ENCODE measurements around the gene RPL37A.

RPL37A gene

DNA sequence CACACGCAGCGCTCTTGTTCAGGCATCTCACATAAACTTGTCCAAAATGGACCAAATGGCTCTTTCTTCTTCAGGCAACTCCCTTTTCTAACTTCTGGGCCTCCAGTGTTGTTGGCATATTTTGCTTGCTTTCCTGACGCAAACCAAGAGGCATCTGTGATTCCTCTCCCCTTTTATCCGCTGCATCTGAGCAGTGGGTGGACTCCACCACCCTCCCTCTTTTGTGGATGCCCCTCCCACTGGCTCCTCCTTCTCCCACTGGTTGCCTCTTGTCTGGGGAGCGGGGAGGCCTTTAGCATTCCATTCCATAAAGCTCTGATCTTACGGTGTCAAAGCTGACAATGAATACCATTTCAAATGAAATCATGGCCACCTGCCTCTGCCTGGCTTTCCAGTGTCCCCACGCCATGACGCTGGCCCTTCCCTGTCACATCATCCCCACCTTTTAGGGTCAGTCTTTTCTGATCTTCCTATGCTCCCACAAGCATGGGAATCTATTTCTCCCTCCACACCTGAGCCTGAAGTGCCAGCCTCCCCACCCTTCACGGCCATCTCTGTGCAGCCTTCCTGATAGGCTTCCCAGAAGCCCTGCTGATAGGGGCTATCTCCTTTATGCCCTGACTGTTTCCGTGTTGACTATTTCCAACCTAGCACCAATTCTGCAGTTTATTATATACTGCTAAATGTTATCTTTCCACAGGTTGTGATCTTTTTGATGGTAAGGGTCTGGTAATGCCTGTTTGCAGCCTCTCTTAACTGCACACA, 51.5 kb downstream of the RPL37A start:
- no peak for DNase-seq

DNA sequence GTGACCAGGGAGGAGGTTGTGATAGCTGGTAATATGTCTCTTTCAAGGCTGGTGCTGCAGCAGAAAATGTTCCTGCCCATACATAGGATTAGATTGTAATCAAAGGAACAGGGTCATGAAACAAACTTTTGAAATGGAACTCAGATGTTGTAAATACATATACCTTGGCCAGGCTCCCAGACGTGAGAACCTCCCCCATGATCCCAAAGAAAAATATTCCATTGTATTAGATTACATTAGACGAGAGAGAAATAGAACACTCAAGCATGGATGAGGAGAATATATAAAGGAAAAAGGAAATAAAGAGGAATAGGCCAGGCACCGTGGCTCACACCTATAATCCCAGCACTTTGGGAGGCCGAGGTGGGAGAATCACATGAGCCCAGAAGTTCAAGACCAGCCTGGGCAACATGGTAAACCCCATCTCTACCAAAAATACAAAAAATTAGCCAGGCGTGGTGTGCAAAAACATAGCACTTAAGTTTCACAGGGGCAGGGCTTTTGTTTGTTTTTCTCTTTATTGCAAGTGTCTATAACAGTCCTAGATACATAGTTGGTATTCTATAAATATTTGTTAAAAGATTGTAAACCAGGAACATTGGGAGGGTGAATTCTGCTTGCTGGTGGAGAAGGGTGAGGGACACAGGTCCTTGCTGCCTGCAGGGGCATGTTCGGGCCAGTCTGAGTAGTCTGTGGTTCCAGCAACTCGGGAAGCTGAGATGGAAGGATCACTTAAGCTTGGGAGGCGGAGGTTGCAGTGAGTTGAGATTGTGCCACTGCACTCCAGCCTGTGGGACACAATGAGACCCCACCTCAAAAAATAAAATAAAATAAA, 52.8 kb downstream of the RPL37A start:
- no peak for DNase-seq

DNA sequence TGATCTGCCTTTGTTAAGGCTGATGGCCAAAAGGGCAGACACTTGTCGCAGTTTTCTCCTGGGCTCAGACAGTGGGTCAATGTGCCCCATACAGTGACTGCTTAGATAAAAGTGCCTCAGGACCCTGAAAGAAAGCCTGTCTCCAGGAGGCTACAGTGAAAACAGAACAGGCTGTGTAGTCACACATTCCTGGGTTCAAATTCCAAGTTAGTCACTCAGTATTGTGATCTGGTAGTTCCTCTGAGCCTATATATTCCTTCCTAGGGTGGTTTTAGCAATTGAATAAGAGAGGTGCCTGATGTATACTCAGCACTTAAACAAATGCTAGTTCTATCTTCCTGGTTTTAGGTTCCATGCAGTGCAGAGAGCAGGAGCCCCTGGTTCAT, 54.4 kb downstream of the RPL37A start:
- no peak for DNase-seq
